PC-3 (cell line): ENCODE measurements around the gene ATF7IP. TPM values are rescaled to one million over a fixed set of nuclear protein-coding genes. Genes with fewer than 3 reads are reported as not detected.

Experiments
- ATAC-seq: fragments of 200-7000 bp; cut with Tn5 transposase; 2 replicates; pipeline ENCODE4 v1.9.1; 2020; ENCODE audit warnings: mild to moderate bottlenecking, moderate library complexity
- BruUV-seq: library from RNA; stranded (reverse); fragments of 400-500 nt; replicated peaks from 2 replicates; lab custom pipeline; 2021; lab: Mats Ljungman, UMichigan
- CTCF ChIA-PET: fragments of 300-600 bp; sonication (Branson Sonifier 250); formaldehyde crosslinking; loops from one replicate; lab custom pipeline; 2022; ENCODE audit warnings: antibody characterized with exemption; lab: Charles Lee
- POLR2A ChIA-PET: fragments of 300-600 bp; sonication (Branson Sonifier 250); formaldehyde crosslinking; loops from one replicate; lab custom pipeline; 2022; ENCODE audit warnings: antibody characterized with exemption; ENCODE audit not compliant: unreplicated experiment; lab: Charles Lee
- DNase-seq: peaks from one replicate; pipeline ENCODE4 v3.0.0-alpha.2; 2015
- H2AFZ ChIP-seq: fragments of 300-600 bp; sonication (generic); 2 replicates; pipeline ENCODE4 v1.6.0; 2016; ENCODE audit warnings: antibody characterized with exemption, low read length
- H3F3A ChIP-seq: fragments of 300-600 bp; sonication (generic); one replicate; pipeline ENCODE4 v1.6.0; 2017; ENCODE audit warnings: antibody characterized with exemption, low read length, control low read depth, mild to moderate bottlenecking; ENCODE audit not compliant: unreplicated experiment
- H3K27ac ChIP-seq: fragments of 300-600 bp; sonication (generic); 2 replicates; pipeline ENCODE4 v1.5.1; 2016; ENCODE audit warnings: mild to moderate bottlenecking, low read length
- H3K27me3 ChIP-seq: fragments of 300-600 bp; sonication (generic); 2 replicates; pipeline ENCODE4 v1.6.1; 2016; ENCODE audit warnings: low read length, mixed read lengths
- H3K36me3 ChIP-seq: fragments of 300-600 bp; sonication (generic); 2 replicates; pipeline ENCODE4 v1.6.1; 2016; ENCODE audit warnings: low read depth, mixed run types, low read length, mixed read lengths
- H3K4me1 ChIP-seq: fragments of 300-600 bp; sonication (generic); 2 replicates; pipeline ENCODE4 v1.5.1; 2016; ENCODE audit warnings: low read length; ENCODE audit not compliant: insufficient read depth
- H3K4me2 ChIP-seq: fragments of 300-600 bp; sonication (generic); 2 replicates; pipeline ENCODE4 v1.6.0; 2016; ENCODE audit warnings: low read length
- H3K4me3 ChIP-seq: fragments of 300-600 bp; sonication (generic); 2 replicates; pipeline ENCODE4 v1.5.1; 2016; ENCODE audit warnings: mild to moderate bottlenecking, low read length, mixed read lengths
- H3K79me2 ChIP-seq: fragments of 300-600 bp; sonication (generic); 2 replicates; pipeline ENCODE4 v1.6.1; 2017; ENCODE audit warnings: low read length, mixed read lengths
- H3K9ac ChIP-seq: fragments of 300-600 bp; sonication (generic); 2 replicates; pipeline ENCODE4 v1.6.0; 2016; ENCODE audit warnings: mild to moderate bottlenecking, low read length
- H3K9me2 ChIP-seq: fragments of 300-600 bp; sonication (generic); replicated peaks from 2 replicates; pipeline ENCODE4 v1.6.1; 2016; ENCODE audit warnings: mixed run types, low read length, mixed read lengths
- H3K9me3 ChIP-seq: fragments of 300-600 bp; sonication (generic); 2 replicates; pipeline ENCODE4 v1.6.1; 2016; ENCODE audit warnings: low read length, mixed read lengths
- H4K20me1 ChIP-seq: fragments of 300-600 bp; sonication (generic); 2 replicates; pipeline ENCODE4 v1.6.1; 2016; ENCODE audit warnings: low read length, mixed read lengths
- EZH2 ChIP-seq: fragments of 300-600 bp; sonication (generic); IDR thresholded peaks from one replicate; pipeline ENCODE4 v1.6.1; 2017; ENCODE audit warnings: antibody characterized with exemption, mild to moderate bottlenecking, low read length; ENCODE audit not compliant: unreplicated experiment
- EZH2phosphoT487 ChIP-seq: fragments of 300-600 bp; sonication (generic); IDR thresholded peaks from 2 replicates; pipeline ENCODE4 v1.6.1; 2018; ENCODE audit warnings: mild to moderate bottlenecking, antibody characterized with exemption, low read length, borderline replicate concordance
- intact Hi-C: fragments of 100-400 bp; cut with micrococcal nuclease; formaldehyde crosslinking; loops from 2 replicates; pipeline ENCODE4 v1.9.0; 2023
- total RNA-seq: library from RNA; depleted of rRNA; stranded (reverse); fragments of >200 nt; gene quantifications from 2 replicates; pipeline ENCODE4 v1.2.3, GENCODE V29; 2014
- TF ChIP-seq, protein P1 (sequence below): fragments of 300-600 bp; sonication (generic); conservative IDR thresholded peaks from 2 replicates; pipeline ENCODE4 v1.5.1; 2017; ENCODE audit warnings: antibody characterized with exemption, low read depth, mild to moderate bottlenecking, low read length

ATF7IP gene
- total RNA-seq, 1 experiment from 2014 or later: 12.5 TPM

DNA sequence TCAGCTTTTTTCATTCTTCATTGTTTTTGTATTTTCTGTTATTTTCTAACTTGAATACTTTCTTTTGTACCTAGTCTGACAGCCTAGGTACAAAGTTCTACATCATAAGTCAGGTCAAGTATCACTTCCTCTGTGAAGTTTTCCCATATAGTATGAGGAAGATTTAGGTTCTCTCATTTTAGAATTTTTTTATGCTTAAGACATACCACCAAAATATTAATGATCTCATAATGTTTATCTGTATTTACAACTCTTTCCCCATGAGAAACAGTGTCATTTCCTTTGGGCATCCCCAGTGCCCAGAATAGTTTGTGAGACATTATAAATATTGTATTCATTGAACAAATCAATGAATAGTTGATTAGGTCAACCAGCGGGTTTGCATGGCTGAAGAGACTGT lies 3.1 kb upstream of the ATF7IP start:
- Histone ChIP-seq H2AFZ (no peak overlapping the region), H3K79me2 (peaks cover 16% of the 10 kb centered on the region), H3K36me3 (no peaks in the 10 kb centered on the region), H3K4me3 (no peak overlapping the region), H3K9me2 (no peaks in the 10 kb centered on the region), H3K27ac (no peak overlapping the region), H3K27me3 (no peaks in the 10 kb centered on the region), H3K4me1 (peaks cover 3% of the 10 kb centered on the region; the same call in 1 of the 2 replicates), H3K9ac (no peak overlapping the region), H3K9me3 (no peaks in the 10 kb centered on the region), H3K4me2 (no peak overlapping the region), H3F3A (no peaks in the 10 kb centered on the region), H4K20me1 (peaks cover 7% of the 10 kb centered on the region; the same call in 1 of the 2 replicates)
- BruUV-seq: no TSS peak
- TF ChIP-seq, protein P1, sequence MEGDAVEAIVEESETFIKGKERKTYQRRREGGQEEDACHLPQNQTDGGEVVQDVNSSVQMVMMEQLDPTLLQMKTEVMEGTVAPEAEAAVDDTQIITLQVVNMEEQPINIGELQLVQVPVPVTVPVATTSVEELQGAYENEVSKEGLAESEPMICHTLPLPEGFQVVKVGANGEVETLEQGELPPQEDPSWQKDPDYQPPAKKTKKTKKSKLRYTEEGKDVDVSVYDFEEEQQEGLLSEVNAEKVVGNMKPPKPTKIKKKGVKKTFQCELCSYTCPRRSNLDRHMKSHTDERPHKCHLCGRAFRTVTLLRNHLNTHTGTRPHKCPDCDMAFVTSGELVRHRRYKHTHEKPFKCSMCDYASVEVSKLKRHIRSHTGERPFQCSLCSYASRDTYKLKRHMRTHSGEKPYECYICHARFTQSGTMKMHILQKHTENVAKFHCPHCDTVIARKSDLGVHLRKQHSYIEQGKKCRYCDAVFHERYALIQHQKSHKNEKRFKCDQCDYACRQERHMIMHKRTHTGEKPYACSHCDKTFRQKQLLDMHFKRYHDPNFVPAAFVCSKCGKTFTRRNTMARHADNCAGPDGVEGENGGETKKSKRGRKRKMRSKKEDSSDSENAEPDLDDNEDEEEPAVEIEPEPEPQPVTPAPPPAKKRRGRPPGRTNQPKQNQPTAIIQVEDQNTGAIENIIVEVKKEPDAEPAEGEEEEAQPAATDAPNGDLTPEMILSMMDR: no peak
- TF ChIP-seq EZH2 (no peak), EZH2phosphoT487 (no peak)
- DNase-seq: no peak
- no peak for ATAC-seq
- CTCF ChIA-PET: no interaction called here
- POLR2A ChIA-PET: no interaction called here
- intact Hi-C loops: no loop called here

DNA sequence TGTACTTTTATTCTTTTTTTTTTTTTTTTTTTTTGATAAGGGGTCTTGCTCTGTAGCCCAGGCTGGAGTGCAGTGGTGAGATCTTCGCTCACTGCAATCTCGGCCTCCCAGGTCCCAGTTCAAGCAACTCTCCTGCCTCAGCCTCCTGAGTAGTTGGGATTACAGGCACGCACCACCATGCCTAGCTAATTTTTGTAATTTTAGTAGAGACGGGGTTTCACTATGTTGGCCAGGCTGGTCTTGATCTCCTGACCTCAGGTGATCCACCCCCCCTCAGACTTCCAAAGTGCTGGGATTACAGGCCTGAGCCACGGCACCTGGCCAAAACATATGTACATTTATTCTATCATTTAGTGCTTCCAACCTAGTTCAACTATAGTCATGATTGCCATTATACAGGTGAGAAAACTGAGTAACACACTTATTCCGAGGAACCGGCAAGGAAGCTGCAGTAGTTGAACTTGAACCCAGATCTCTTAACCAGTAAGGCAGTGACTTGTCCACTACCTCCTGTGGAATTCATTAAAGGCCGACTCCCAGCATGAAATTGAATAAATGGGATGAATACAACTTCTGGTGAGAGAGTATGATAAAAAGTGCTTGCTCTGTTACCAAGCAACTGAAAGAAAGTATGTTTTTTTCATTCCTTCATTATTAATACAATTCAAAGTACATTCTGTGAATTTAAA lies 755 bp upstream of the ATF7IP start:
- TF ChIP-seq EZH2: no peak
- TF ChIP-seq, protein P1: no peak
- TF ChIP-seq EZH2phosphoT487: no peak
- H3K9ac ChIP-seq: peak overlapping the region; percentile 94
- H3K4me3 ChIP-seq: peak overlapping the region; percentile 83
- peaks cover 3% of the 10 kb centered on the region; the same call in 1 of the 2 replicates for H3K4me1 ChIP-seq
- H2AFZ ChIP-seq: peak overlapping the region; percentile 92
- peak overlapping the region; percentile 98 for H3K27ac ChIP-seq
- H3K9me3 ChIP-seq: no peaks in the 10 kb centered on the region
- peaks cover 39% of the 10 kb centered on the region for H3K79me2 ChIP-seq
- H3F3A ChIP-seq: no peaks in the 10 kb centered on the region
- intact Hi-C loops: loop anchor here (1.0 to 5.0 kb wide), 5 partner anchors 53 to 177 kb away; no protein-coding TSS in a partner anchor
- no peaks in the 10 kb centered on the region; the same call in 1 of the 2 replicates for H3K36me3 ChIP-seq
- ATAC-seq: no peak
- peak overlapping the region; percentile 97 for H3K4me2 ChIP-seq
- no peaks in the 10 kb centered on the region for H3K27me3 ChIP-seq
- no peaks in the 10 kb centered on the region for H3K9me2 ChIP-seq
- peaks cover 8% of the 10 kb centered on the region; the same call in 1 of the 2 replicates for H4K20me1 ChIP-seq
- ChIA-PET POLR2A (interaction anchor here (0.5 to 1.0 kb wide), 6 partner anchors 51 to 107 kb away, joined by 3 to 11 read pairs (median 4); no protein-coding TSS in a partner anchor), CTCF (interaction anchor here (1.0 to 1.4 kb wide), 4 partner anchors 52 to 107 kb away, joined by 5 to 8 read pairs (median 5); no protein-coding TSS in a partner anchor)
- BruUV-seq: TSS peak; percentile 44
- DNase-seq: no peak
